ENCODE data around the gene HERC3.

DNA sequence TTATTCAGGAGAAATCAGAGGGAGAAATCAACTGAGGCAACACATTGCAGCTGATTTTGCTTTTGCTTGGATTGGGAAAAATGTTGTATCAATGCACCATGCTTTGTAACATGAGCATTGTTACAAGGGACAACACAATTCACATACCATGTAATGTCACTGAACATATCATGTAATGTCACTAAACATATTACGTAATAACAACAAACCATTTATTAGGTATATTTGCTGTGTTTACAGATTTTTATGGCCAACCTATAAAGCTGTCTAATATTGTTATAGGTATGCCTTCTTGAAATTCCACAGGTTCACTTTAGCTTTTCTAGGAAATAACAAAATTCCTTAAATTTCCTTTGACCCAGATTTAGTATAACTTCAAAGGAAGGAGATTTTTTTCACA lies 5.0 kb upstream of the HERC3 start:
- TF ChIP-seq, protein P1, sequence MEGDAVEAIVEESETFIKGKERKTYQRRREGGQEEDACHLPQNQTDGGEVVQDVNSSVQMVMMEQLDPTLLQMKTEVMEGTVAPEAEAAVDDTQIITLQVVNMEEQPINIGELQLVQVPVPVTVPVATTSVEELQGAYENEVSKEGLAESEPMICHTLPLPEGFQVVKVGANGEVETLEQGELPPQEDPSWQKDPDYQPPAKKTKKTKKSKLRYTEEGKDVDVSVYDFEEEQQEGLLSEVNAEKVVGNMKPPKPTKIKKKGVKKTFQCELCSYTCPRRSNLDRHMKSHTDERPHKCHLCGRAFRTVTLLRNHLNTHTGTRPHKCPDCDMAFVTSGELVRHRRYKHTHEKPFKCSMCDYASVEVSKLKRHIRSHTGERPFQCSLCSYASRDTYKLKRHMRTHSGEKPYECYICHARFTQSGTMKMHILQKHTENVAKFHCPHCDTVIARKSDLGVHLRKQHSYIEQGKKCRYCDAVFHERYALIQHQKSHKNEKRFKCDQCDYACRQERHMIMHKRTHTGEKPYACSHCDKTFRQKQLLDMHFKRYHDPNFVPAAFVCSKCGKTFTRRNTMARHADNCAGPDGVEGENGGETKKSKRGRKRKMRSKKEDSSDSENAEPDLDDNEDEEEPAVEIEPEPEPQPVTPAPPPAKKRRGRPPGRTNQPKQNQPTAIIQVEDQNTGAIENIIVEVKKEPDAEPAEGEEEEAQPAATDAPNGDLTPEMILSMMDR (IDR thresholded peaks at IDR 0.05 in 2 of 3, conservative IDR thresholded peaks at IDR 0.05 in 1 of 3; ENCODE audit: control insufficient read depth in 2 of 3, extremely low read depth in 1 of 3, insufficient read depth in 1 of 3, low read depth in 3 of 3, low read length in 3 of 3): no peak
- TF ChIP-seq SMC3 (IDR thresholded peaks at IDR 0.05; ENCODE audit: borderline replicate concordance, low read length) (no peak), REST (IDR thresholded peaks at IDR 0.05; ENCODE audit: low read depth, low read length) (no peak), POLR2A (IDR thresholded peaks at IDR 0.05; ENCODE audit: low read depth, low read length) (no peak), NFYA (IDR thresholded peaks at IDR 0.05; ENCODE audit: borderline replicate concordance, low read depth, low read length) (no peak), ZNF274 (IDR thresholded peaks at IDR 0.05; ENCODE audit: insufficient read depth, insufficient read length) (no peak), CREB1 (IDR thresholded peaks at IDR 0.05; ENCODE audit: low read depth) (no peak), TCF12 (IDR thresholded peaks at IDR 0.05; ENCODE audit: low read depth, low read length) (no peak)
- TF ChIP-seq, protein P2, sequence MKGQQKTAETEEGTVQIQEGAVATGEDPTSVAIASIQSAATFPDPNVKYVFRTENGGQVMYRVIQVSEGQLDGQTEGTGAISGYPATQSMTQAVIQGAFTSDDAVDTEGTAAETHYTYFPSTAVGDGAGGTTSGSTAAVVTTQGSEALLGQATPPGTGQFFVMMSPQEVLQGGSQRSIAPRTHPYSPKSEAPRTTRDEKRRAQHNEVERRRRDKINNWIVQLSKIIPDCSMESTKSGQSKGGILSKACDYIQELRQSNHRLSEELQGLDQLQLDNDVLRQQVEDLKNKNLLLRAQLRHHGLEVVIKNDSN (IDR thresholded peaks at IDR 0.05; ENCODE audit: borderline replicate concordance, extremely low read length, insufficient read depth, low read depth, low read length): no peak
- TF ChIP-seq, protein P3, sequence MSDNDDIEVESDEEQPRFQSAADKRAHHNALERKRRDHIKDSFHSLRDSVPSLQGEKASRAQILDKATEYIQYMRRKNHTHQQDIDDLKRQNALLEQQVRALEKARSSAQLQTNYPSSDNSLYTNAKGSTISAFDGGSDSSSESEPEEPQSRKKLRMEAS (IDR thresholded peaks at IDR 0.05; ENCODE audit: low read depth, low read length): no peak
